Middle frontal gyrus (tissue), 1 donor: ENCODE data around the gene GPN2.

Experiments
- DNase-seq: peaks from one replicate; pipeline ENCODE4 v3.0.0-alpha.2; 2015; ENCODE audit warnings: low spot score; ENCODE audit errors: extremely low spot score

GPN2 gene

DNA sequence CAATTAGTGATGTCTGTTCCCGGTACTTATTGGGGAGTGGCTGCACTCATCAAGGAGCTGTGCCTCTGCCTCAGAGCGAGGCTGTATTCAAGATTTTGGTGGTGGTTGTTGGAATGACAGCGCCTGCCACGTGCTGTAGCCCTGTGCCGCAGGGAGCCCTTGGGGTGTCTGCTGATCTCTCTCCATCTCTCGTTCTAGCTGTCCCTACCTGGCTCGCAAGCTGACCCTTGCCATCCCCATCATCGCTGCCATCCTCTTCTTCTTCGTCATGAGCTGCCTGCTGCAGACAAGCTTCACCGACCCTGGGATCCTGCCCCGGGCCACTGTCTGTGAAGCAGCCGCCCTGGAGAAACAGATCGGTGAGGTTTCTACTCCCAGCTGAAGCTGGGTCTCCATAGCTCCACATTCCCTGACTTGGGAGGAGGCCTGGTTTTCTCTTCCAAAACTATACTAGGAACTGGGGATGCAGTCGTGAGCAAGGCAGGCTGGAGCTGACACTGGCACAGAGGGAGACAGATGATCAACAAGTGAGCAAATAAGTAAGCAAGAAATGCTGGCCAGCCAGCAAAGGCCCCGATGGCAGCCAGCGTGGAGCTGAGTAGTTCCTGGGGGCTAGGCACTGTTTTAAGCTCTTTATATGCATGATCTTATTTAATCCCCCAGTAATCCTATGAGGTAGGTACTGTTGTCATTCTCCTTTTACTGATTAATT is 57.7 kb downstream of the GPN2 start:
- DNase-seq: no peak

DNA sequence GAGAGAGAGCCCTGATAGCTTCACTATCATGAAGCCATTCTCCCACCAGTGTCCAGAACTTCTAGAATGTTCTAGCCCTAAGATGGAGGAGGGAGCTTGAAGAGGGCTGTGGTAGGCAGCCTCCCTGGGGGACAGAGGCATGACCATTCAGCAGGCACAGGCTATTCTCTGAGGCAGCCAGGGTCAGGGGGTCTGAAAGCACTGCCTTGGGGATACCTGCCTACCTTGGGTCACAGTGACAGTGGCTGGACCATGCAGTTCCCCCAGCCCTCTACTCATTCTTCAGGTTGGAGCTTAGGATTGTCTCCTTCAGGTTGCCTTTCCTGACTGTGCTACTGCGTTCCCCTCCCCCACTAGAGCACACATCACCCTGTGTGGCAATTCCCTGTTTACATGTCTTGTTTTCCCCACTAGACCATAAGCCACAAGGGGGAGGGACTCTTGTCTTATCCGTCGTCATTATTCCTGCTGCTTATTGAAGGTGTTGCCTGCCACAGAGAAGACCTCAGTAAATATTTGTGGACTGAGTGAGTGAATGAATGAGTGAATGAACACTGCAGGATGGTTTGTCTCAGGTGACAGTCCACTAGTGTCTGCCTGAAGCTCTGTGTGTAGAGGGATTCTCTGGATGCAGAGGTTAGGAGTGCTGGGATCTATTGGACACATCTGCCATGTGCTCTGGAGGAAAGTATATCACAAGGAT is 58.4 kb downstream of the GPN2 start:
- no peak for DNase-seq

DNA sequence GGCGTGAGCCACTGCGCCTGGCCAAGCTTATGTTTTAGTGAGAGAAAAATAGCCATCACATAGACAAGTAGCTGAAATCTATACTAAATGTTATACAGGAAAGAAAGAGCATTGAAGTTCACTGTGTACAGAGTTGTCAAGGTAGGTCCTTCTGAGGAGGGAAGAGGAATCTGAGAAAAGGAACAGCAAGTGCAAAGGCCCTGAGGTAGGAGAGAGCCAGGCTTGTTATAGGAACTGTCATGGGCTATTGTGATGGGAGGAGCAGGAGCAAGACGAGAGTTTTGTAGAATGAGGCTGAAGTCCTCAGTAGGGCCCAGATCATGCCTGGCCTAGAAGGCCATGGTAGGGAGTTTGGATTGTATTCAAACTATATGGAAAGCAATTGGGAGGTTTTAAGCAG is 59.0 kb downstream of the GPN2 start:
- no peak for DNase-seq

DNA sequence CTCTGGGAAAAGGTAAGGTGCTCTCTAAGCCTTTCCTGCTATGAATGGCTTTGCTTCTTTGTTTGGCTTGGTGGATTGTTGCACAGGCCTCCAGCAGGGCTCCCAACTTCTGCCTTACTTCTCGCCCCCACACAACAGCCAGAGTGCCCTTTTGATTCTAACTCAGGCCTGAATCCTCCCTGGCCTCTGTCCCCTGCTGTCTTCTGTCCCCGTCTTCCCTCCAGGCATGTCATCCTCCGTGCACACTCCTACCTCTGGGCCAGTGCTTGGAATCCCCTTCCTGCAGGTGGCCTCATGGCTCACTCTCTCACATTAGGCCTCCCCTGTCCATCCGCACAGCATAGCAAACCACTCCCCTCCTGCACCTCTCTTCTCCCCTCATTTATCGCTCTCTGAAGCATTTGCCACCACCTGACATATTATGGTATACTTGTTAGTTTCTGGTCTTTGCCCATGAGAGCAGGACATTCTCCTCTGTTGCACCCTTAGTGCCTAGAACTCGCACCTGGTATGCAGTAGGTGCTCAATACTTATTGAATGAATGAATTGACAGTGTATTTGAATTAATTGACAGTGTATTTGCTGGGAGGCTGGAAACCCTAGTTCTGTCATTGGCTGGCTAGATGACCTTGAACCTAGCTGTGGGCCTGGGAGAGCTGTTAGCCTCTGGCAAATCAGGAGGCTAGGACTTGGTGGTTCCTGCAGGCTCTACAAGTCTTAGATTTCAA is 60.7 kb downstream of the GPN2 start:
- no peak for DNase-seq

DNA sequence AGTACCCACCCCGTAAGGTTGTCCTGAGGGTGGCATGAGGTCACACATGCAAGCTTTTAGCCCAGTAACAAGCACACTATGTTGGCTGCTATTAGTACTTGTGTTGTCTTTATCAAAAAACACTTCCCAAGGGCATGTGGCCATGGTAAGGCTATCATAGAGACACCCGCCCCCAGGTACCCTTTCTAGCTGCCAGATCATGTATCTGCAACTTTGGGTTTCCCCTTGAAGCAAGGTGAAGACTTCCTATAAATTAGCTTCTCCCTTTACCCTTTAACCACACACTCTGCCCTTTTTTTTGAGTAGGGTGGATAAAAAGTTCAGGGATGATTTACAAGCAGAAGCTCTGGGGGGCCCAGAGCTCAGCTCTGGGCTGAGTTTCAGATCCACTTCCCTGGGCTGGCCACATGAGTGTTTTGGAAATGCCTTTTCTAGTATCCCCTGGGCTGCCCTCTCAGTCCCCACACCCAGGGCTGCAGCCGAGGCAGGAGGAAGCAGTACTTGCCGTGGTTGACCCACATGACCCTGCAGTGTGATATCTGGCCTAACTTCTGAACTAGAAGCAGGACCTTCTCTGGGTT is 61.6 kb downstream of the GPN2 start:
- no peak for DNase-seq

DNA sequence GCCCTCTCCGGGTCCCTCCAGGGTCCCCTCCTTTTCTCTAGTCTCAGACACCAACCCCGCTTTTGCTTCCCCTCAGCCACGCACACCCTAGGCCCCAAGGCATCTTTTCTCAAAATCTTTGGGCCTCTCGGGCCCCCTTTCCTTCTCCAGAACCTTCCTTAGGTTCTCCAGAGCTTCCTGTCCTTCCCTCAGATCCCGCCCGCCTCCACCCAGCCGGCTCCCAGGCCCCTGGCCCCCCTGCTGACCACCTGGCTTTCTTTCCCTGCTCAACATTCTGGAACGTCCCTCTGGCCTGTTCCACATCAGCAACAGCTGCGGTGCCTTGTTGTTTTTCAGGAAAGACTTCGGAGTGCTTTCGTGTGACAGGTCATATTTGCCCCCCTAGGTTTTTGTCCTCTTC is 62.4 kb downstream of the GPN2 start:
- no peak for DNase-seq

DNA sequence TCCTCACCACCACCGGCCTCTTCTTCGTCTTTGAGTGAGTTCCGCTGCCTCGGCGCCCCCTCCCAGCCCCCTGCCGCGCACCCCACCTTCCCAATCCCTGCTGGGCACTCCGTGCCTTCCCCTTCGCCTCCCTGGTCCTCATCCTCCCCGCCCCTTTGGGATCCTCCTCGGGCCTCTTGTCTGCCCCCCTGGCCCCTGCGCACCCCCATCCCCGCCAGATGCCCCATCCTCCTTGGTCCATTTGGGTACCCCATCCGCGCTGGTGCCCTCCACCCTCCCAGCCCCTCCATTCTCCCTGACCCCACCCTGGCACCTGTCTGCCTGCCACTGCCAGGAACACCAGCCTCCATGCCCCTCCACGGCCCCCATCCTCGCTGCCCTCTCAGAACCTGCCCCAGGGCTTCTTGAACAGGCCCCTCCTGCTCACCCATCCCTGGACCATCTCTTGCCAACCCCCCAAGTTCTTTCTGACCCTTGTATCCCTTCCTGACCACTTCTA is 62.9 kb downstream of the GPN2 start:
- no peak for DNase-seq

DNA sequence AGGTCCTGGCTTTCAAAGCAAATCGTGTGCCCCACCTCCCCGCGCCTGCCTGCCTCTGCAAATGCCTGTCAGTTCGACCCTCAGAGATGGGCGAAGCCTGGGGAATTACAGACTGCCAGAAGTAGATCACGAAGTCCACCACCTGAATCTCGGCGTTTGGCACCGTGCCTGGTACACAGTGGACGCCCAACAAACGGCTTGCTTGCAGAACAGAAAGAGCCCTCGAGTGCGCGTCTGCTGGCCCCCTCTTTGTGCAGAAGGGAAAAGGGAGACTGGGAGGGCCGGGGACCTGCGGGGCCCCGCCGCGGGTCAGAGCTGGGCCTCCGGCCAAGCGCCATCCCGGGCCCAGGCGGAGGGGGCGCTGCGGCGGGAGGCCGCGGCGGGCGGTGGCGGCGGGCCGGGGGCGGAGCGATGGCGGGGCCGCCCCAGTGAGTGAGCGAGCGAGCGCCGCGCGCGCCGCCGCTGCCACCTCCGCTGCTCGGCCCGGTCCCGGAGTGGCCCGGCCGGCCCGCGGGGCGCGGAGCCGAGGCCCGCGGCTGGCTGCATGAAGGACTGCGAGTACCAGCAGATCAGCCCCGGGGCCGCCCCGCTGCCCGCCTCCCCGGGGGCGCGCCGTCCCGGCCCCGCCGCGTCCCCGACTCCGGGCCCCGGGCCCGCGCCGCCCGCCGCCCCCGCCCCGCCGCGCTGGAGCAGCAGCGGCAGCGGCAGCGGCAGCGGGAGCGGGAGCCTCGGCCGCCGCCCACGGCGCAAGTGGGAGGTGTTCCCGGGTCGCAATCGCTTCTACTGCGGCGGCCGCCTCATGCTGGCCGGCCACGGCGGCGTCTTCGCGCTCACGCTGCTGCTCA is 63.6 kb downstream of the GPN2 start, which contains the start of gene ZDHHC18:
ZDHHC18 (plus strand) TSS at position 428 of the 845 bp plus-strand sequence; CDS start at position 545, 117 bp downstream.
- DNase-seq: no peak
